Measurements from ENCODE around the gene LGALS3BP. TPM values are rescaled to one million over a fixed set of nuclear protein-coding genes. Genes with fewer than 3 reads are reported as not detected.

Gene LGALS3BP
- total RNA-seq, 1 experiment from 2014 or later: 389 TPM

- TF ChIP-seq POLR2AphosphoS5 (IDR thresholded peaks at IDR 0.05; ENCODE audit: low read depth, low read length): no peak
Observed at GRCh38 chr17:78939615-78940014, 40.1 kb downstream of the LGALS3BP start (continued).

GRCh38 chr17:78937561-78937960, 42.2 kb downstream of the LGALS3BP start:
- Histone ChIP-seq H3K4me3 (replicated peaks in 1 of 2; ENCODE audit: low read depth in 1 of 2, low read length in 2 of 2) (no peak overlapping the region), H3K4me1 (ENCODE audit: control insufficient read depth in 1 of 2, insufficient read depth in 2 of 2, low read length in 2 of 2) (peaks cover 23 to 51% of the 10 kb centered on the region in 2 experiments), H3K9ac (ENCODE audit: low read length) (no peak overlapping the region), H2AFZ (ENCODE audit: low read depth, low read length, poor library complexity, severe bottlenecking) (no peak overlapping the region), H3K27me3 (ENCODE audit: insufficient read depth, low read length) (no peaks in the 10 kb centered on the region), H3K79me2 (ENCODE audit: insufficient read depth, low read length) (no peaks in the 10 kb centered on the region), H3K27ac (ENCODE audit: low read depth, low read length) (no peak overlapping the region), H3K4me2 (ENCODE audit: low read length) (no peak overlapping the region), H3K9me3 (ENCODE audit: control insufficient read depth in 1 of 2, insufficient read depth in 1 of 2, low read depth in 1 of 2, low read length in 2 of 2) (no peaks in the 10 kb centered on the region), H4K20me1 (ENCODE audit: insufficient read depth) (no peaks in the 10 kb centered on the region), H3K9me2 (ENCODE audit: insufficient read depth) (no peaks in the 10 kb centered on the region), H3K36me3 (ENCODE audit: control insufficient read depth in 1 of 2, insufficient read depth in 2 of 2, low read length in 2 of 2) (no peaks in the 10 kb centered on the region)
- DNase-seq (ENCODE audit: low read depth, low spot score) (no peak), ATAC-seq (no peak)
- TF ChIP-seq FOSL1 (IDR thresholded peaks at IDR 0.05; ENCODE audit: low read depth) (no peak), CEBPB (IDR thresholded peaks at IDR 0.05; ENCODE audit: low read depth) (no peak), SIN3A (IDR thresholded peaks at IDR 0.05; ENCODE audit: low read depth) (no peak), JUND (IDR thresholded peaks at IDR 0.05) (no peak), CTCF (IDR thresholded peaks at IDR 0.05 in 2 of 3, conservative IDR thresholded peaks at IDR 0.05 in 1 of 3; ENCODE audit: borderline replicate concordance in 1 of 3, insufficient read depth in 1 of 3, low read depth in 2 of 3, low read length in 2 of 3) (no peak)
- POLR2A ChIA-PET: interaction anchor here (0.6 kb wide), 1 partner anchor 89 kb away, joined by 4 read pairs; no protein-coding TSS in a partner anchor
- no TSS peak for BruUV-seq (replicated peaks)
- CTCF ChIA-PET: no interaction called here
- intact Hi-C loops (cut with micrococcal nuclease): no loop called here
- RAD21 ChIA-PET (ENCODE audit: low non-redundant PET in 1 of 2, low total read pairs in 2 of 2, uncharacterized antibody in 2 of 2, unreplicated experiment in 2 of 2): no interaction called here
